ENCODE data around the gene DNAJC4.
"Not testable (repeated sequence)": the region's sequence is repeated elsewhere in the genome, so short reads cannot be mapped to it uniquely, and the experiment has no call there.

DNAJC4 gene

DNA sequence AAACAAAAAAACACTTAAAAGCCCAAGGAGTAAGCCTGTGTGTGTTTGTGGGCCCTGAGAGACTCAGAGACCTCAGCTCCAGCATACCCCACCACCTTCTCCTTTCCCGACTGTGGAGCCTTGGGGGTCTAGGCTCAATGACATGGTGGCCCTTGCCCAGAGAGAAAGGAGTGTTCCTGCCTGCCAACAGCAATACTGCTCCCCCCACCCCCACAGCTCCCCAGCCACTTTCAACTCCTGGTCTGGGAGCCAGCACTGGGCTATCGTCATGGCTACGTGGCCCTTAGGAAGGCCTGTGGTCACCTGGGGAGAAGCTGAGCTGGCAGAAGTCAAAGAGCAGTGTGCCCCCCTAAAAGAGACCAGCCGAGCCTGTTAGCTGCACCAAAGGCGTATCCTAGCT is 13.8 kb downstream of the DNAJC4 start:
- in situ Hi-C loops (cut with MboI; ENCODE audit: low pct_unique_long_range_greater_than_20kb, low sequenced_read_pairs, unreplicated experiment): no loop called here

DNA sequence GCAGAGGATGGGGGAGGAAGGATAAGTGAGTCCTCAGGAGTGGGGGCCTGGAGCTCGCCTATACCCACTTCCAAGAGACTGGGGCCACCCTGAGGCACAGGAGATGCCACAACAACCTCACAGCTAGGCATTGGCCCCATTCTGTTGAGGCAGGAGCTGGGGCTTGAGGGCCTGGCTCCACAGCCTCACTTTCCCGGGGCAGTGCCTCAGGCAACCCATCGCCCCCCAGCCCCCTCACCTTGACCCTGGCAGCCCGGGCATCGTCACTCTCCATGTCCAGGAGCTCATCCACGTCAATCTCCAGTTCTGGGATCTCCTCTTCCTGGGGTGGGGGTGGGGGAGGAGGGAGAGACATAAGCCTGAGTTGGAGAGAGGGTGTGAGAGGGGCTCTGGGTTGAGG is 14.6 kb downstream of the DNAJC4 start:
- no peak for DNase-seq (ENCODE audit: low spot score)
- in situ Hi-C loops (cut with MboI; ENCODE audit: low pct_unique_long_range_greater_than_20kb, low sequenced_read_pairs, unreplicated experiment): no loop called here
- TF ChIP-seq, protein P1, sequence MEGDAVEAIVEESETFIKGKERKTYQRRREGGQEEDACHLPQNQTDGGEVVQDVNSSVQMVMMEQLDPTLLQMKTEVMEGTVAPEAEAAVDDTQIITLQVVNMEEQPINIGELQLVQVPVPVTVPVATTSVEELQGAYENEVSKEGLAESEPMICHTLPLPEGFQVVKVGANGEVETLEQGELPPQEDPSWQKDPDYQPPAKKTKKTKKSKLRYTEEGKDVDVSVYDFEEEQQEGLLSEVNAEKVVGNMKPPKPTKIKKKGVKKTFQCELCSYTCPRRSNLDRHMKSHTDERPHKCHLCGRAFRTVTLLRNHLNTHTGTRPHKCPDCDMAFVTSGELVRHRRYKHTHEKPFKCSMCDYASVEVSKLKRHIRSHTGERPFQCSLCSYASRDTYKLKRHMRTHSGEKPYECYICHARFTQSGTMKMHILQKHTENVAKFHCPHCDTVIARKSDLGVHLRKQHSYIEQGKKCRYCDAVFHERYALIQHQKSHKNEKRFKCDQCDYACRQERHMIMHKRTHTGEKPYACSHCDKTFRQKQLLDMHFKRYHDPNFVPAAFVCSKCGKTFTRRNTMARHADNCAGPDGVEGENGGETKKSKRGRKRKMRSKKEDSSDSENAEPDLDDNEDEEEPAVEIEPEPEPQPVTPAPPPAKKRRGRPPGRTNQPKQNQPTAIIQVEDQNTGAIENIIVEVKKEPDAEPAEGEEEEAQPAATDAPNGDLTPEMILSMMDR (IDR thresholded peaks at IDR 0.05; ENCODE audit: extremely low read depth, insufficient read depth, missing control alignments): no peak

More for the DNA sequence above, 13.8 kb downstream of the DNAJC4 start:
- TF ChIP-seq, protein P1 (IDR thresholded peaks at IDR 0.05; ENCODE audit: extremely low read depth, insufficient read depth, missing control alignments): no peak
- DNase-seq (ENCODE audit: low spot score): no peak

DNA sequence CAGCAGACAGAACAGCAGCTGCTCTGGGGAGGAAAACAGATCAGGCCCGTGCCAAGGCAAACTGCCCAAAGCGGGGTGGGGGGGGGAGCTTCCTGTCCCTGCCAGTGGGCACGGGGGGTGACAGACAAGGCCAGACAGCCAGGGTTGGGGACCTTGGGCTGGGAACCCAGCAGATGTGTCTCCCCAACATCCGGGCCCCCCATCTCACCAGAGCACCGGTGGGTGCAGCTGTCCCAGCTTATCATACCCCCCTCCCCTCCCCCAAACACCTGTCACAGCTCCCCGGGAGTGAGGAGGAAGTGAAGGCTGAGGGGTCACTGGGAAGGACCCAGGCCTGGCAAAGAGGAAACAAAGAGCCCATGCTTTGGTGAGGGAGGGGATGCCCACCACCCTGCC is 15.1 kb downstream of the DNAJC4 start:
- no peak for DNase-seq (ENCODE audit: low spot score)
- in situ Hi-C loops (cut with MboI; ENCODE audit: low pct_unique_long_range_greater_than_20kb, low sequenced_read_pairs, unreplicated experiment): no loop called here
- TF ChIP-seq, protein P1 (IDR thresholded peaks at IDR 0.05; ENCODE audit: extremely low read depth, insufficient read depth, missing control alignments): no peak

DNA sequence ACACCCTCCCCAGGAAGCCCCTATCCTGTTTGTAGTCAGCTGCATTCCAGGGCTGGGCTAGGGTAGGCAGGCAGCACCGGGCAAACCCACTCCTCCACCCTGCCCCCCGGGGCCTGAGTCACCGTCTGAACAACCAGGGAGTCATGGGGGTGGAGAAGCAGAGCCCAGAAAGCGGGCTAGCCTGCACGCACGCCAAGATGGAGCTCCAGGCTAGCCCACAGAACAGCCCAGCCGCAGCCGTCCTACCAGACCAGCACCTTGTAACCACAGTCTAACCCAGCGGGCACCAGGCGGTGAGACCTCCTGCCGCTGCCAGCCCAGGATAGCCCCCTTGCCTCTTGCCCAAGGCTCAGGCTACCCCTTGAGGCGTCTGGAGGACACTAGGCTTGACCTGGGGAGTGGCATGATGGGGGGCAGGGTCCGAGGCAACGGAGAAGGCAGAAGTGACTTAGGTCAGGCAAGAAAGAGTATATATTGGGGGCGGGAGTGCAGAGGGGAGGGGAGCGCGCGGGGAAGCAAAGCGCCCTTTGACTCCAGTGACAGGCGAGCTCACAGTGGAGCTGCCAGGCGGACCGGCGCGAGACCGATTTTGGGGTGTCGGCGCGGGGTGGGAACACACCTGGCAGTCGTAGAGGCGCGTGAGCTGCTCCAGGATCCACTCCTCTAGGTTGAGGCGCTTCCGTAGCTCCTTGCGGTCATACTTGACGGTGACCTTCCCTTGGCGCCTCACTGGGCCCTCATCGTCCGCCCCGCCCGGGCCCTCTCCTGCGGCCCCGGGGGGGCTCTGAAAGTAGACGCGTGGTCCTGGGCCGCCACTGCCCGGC is 15.7 kb downstream of the DNAJC4 start:
- TF ChIP-seq, protein P1 (IDR thresholded peaks at IDR 0.05; ENCODE audit: extremely low read depth, insufficient read depth, missing control alignments): no peak
- in situ Hi-C loops (cut with MboI; ENCODE audit: low pct_unique_long_range_greater_than_20kb, low sequenced_read_pairs, unreplicated experiment): no loop called here
- no peak for DNase-seq (ENCODE audit: low spot score)

DNA sequence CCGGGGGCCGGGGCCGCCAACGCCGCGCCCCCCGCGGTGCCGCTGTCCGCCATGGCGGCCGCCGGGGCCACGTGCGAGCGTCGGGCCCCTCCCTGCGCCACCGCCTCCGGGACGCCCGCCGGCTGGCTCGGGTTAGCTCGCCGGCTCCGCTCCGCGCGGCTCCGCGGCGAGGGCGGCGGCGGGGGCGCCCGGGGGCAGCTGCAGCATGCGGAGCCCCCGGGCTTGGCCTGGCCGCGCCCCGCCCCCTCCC is 16.2 kb downstream of the DNAJC4 start:
- in situ Hi-C loops (cut with MboI; ENCODE audit: low pct_unique_long_range_greater_than_20kb, low sequenced_read_pairs, unreplicated experiment); DNase-seq (ENCODE audit: low spot score): not testable (repeated sequence)

DNA sequence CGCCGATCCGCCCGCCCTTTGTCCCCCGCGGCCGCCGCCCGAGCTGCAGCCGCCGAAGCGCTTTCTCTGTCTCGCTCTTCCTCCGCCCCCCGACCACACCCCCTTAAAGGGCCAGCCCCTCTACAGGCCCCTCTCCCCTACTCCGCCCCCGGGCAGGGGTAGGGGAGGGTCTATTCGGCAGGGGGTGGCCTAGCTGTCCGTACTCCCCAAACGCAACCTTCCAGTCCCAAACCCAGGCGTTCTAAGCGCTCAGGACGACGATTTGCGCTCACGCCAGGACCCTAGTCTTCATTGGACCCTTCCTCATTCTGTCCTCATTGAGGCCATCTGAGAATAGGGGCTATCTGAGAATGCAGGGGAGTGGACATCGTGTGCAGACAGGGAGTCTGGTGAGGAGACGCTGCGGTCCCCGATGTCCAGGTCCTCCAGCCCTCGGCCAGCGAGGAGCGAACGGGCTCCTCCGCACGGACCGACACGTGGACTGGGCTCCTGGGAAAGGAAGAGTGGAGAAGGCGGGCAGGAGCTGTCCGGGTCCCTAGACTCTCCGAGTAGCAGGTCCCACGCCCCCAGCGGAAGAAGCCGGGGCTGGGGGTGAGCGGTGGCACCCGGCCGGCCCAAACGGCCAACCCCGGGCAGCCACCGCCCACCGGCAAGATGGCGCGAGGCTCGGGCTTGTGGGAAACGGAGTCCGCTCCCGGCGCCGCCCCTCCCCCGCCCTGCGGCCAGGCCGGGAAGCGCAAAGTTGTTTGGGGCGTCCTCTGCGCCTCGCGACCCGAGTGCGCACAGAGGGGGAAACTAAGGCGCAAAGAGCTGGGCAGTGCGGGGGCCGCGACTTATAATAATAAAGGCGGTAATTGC is 16.8 kb downstream of the DNAJC4 start, which contains the start of gene PPP1R14B:
Gene PPP1R14B (minus strand): TSS at position 73 of the 858 bp plus-strand sequence. CDS start 270 bp downstream, outside the sequence.
- in situ Hi-C loops (cut with MboI; ENCODE audit: low pct_unique_long_range_greater_than_20kb, low sequenced_read_pairs, unreplicated experiment): no loop called here
- TF ChIP-seq, protein P1 (IDR thresholded peaks at IDR 0.05; ENCODE audit: extremely low read depth, insufficient read depth, missing control alignments): no peak
- peak; percentile 91 for DNase-seq (ENCODE audit: low spot score)
